Measurements from ENCODE around the gene API5.

The API5 gene

GRCh38 chr11:43311791-43312607, at the start of gene API5:
Gene API5 (plus strand): TSS chr11:43311996. CDS start chr11:43312128, 132 bp downstream.
- H3K4me3 Mint-ChIP-seq: peak within 1 kb of the TSS; percentile 100
- peak within 1 kb of the TSS; percentile 97 for H3K27ac Mint-ChIP-seq
- H3K9me3 Mint-ChIP-seq: no peaks in the 10 kb centered on the region
- peaks cover 6% of the 10 kb centered on the region for H3K36me3 Mint-ChIP-seq (ENCODE audit: low read depth)
- peaks cover 53% of the 10 kb centered on the region for H3K4me1 Mint-ChIP-seq (ENCODE audit: low read depth)
- H3K27me3 Mint-ChIP-seq: no peaks in the 10 kb centered on the region

- Mint-ChIP-seq H3K4me1 (ENCODE audit: low read depth) (no peaks in the 10 kb centered on the region), H3K9me3 (no peaks in the 10 kb centered on the region), H3K36me3 (ENCODE audit: low read depth) (no peaks in the 10 kb centered on the region), H3K4me3 (no peak overlapping the region), H3K27ac (no peak overlapping the region), H3K27me3 (peaks cover 4% of the 10 kb centered on the region)
These were observed 43.8 kb upstream of the API5 start for GRCh38 chr11:43267856-43268580.

- Mint-ChIP-seq H3K9me3 (peaks cover 2% of the 10 kb centered on the region), H3K27me3 (peaks cover 4% of the 10 kb centered on the region), H3K36me3 (ENCODE audit: low read depth) (no peaks in the 10 kb centered on the region), H3K27ac (no peak overlapping the region), H3K4me1 (ENCODE audit: low read depth) (no peaks in the 10 kb centered on the region), H3K4me3 (no peak overlapping the region)
These were observed 43.0 kb upstream of the API5 start for GRCh38 chr11:43268786-43269185.

GRCh38 chr11:43269254-43269918, 42.4 kb upstream of the API5 start:
- Mint-ChIP-seq H3K27ac (no peak overlapping the region), H3K4me3 (no peak overlapping the region), H3K4me1 (ENCODE audit: low read depth) (no peaks in the 10 kb centered on the region), H3K9me3 (peaks cover 7% of the 10 kb centered on the region), H3K27me3 (no peaks in the 10 kb centered on the region), H3K36me3 (ENCODE audit: low read depth) (no peaks in the 10 kb centered on the region)

GRCh38 chr11:43270468-43270867, 41.3 kb upstream of the API5 start:
- Mint-ChIP-seq H3K4me3 (no peak overlapping the region), H3K27ac (no peak overlapping the region), H3K4me1 (ENCODE audit: low read depth) (no peaks in the 10 kb centered on the region), H3K36me3 (ENCODE audit: low read depth) (no peaks in the 10 kb centered on the region), H3K27me3 (no peaks in the 10 kb centered on the region), H3K9me3 (peaks cover 7% of the 10 kb centered on the region)

GRCh38 chr11:43278193-43278956, 33.4 kb upstream of the API5 start:
- no peak overlapping the region for H3K27ac Mint-ChIP-seq
- H3K4me3 Mint-ChIP-seq: no peak overlapping the region
- H3K27me3 Mint-ChIP-seq: peaks cover 8% of the 10 kb centered on the region
- H3K4me1 Mint-ChIP-seq (ENCODE audit: low read depth): no peaks in the 10 kb centered on the region
- H3K9me3 Mint-ChIP-seq: peaks cover 7% of the 10 kb centered on the region
- H3K36me3 Mint-ChIP-seq (ENCODE audit: low read depth): no peaks in the 10 kb centered on the region

GRCh38 chr11:43282607-43283440, 29.0 kb upstream of the API5 start:
- Mint-ChIP-seq H3K27ac (no peak overlapping the region), H3K9me3 (no peaks in the 10 kb centered on the region), H3K27me3 (peaks cover 8% of the 10 kb centered on the region), H3K4me1 (ENCODE audit: low read depth) (no peaks in the 10 kb centered on the region), H3K36me3 (ENCODE audit: low read depth) (no peaks in the 10 kb centered on the region), H3K4me3 (no peak overlapping the region)

GRCh38 chr11:43285826-43286225, 26.0 kb upstream of the API5 start:
- H3K4me1 Mint-ChIP-seq (ENCODE audit: low read depth): no peaks in the 10 kb centered on the region
- no peaks in the 10 kb centered on the region for H3K9me3 Mint-ChIP-seq
- no peak overlapping the region for H3K4me3 Mint-ChIP-seq
- H3K27ac Mint-ChIP-seq: no peak overlapping the region
- no peaks in the 10 kb centered on the region for H3K36me3 Mint-ChIP-seq (ENCODE audit: low read depth)
- peaks cover 4% of the 10 kb centered on the region for H3K27me3 Mint-ChIP-seq

GRCh38 chr11:43289368-43289767, 22.4 kb upstream of the API5 start:
- H3K4me1 Mint-ChIP-seq (ENCODE audit: low read depth): no peaks in the 10 kb centered on the region
- H3K27me3 Mint-ChIP-seq: peaks cover 23% of the 10 kb centered on the region
- H3K9me3 Mint-ChIP-seq: peaks cover 6% of the 10 kb centered on the region
- no peaks in the 10 kb centered on the region for H3K36me3 Mint-ChIP-seq (ENCODE audit: low read depth)
- no peak overlapping the region for H3K27ac Mint-ChIP-seq
- H3K4me3 Mint-ChIP-seq: no peak overlapping the region

- no peaks in the 10 kb centered on the region for H3K36me3 Mint-ChIP-seq (ENCODE audit: low read depth)
- H3K4me3 Mint-ChIP-seq: no peak overlapping the region
- no peaks in the 10 kb centered on the region for H3K4me1 Mint-ChIP-seq (ENCODE audit: low read depth)
- peaks cover 24% of the 10 kb centered on the region for H3K9me3 Mint-ChIP-seq
- H3K27ac Mint-ChIP-seq: no peak overlapping the region
- peaks cover 40% of the 10 kb centered on the region for H3K27me3 Mint-ChIP-seq
These were observed 13.4 kb upstream of the API5 start for GRCh38 chr11:43298397-43298796.

- H3K27ac Mint-ChIP-seq: peak overlapping the region; percentile 65
- H3K27me3 Mint-ChIP-seq: no peaks in the 10 kb centered on the region
- peaks cover 54% of the 10 kb centered on the region for H3K4me1 Mint-ChIP-seq (ENCODE audit: low read depth)
- H3K9me3 Mint-ChIP-seq: no peaks in the 10 kb centered on the region
- peaks cover 28% of the 10 kb centered on the region for H3K36me3 Mint-ChIP-seq (ENCODE audit: low read depth)
- peak overlapping the region; percentile 23 for H3K4me3 Mint-ChIP-seq
These were observed 4.2 kb downstream of the API5 start for GRCh38 chr11:43315966-43316365.

- no peaks in the 10 kb centered on the region for H3K27me3 Mint-ChIP-seq
- peak overlapping the region; percentile 65 for H3K27ac Mint-ChIP-seq
- H3K9me3 Mint-ChIP-seq: no peaks in the 10 kb centered on the region
- H3K4me1 Mint-ChIP-seq (ENCODE audit: low read depth): peaks cover 52% of the 10 kb centered on the region
- H3K36me3 Mint-ChIP-seq (ENCODE audit: low read depth): peaks cover 33% of the 10 kb centered on the region
- H3K4me3 Mint-ChIP-seq: no peak overlapping the region
These were observed 4.7 kb downstream of the API5 start for GRCh38 chr11:43316451-43316850.

GRCh38 chr11:43327987-43328386, 16.2 kb downstream of the API5 start:
- Mint-ChIP-seq H3K4me3 (no peak overlapping the region), H3K27ac (no peak overlapping the region), H3K9me3 (no peaks in the 10 kb centered on the region), H3K4me1 (ENCODE audit: low read depth) (no peaks in the 10 kb centered on the region), H3K27me3 (no peaks in the 10 kb centered on the region), H3K36me3 (ENCODE audit: low read depth) (peaks cover 81% of the 10 kb centered on the region)

GRCh38 chr11:43328482-43328881, 16.7 kb downstream of the API5 start:
- Mint-ChIP-seq H3K4me3 (no peak overlapping the region), H3K27me3 (no peaks in the 10 kb centered on the region), H3K36me3 (ENCODE audit: low read depth) (peaks cover 81% of the 10 kb centered on the region), H3K9me3 (no peaks in the 10 kb centered on the region), H3K4me1 (ENCODE audit: low read depth) (no peaks in the 10 kb centered on the region), H3K27ac (no peak overlapping the region)
